Peyer's patch (tissue), 4 donors: ENCODE results near the gene SLC3A2. TPM values are rescaled to one million over a fixed set of nuclear protein-coding genes. Genes with fewer than 3 reads are reported as not detected.

ENCODE experiments used
- DNase-seq, 3 donors: peaks; one replicate each; pipeline ENCODE4 v3.0.0-alpha.2; 2017 to 2019
- H3K27ac ChIP-seq, 4 donors: fragments of 200-600 bp; sonication (generic); one replicate each; pipeline ENCODE4 v1.5.1; 2016 to 2019
- H3K27me3 ChIP-seq, 2 donors: fragments of 200-600 bp; sonication (generic); one replicate each; pipeline ENCODE4 v1.5.1; 2019
- H3K36me3 ChIP-seq, 3 donors: fragments of 200-600 bp; sonication (generic); one replicate each; pipeline ENCODE4 v1.5.1; 2016 to 2019
- H3K4me1 ChIP-seq, 4 donors: fragments of 200-600 bp; sonication (generic); one replicate each; pipeline ENCODE4 v1.5.1; 2016 to 2019
- H3K4me3 ChIP-seq, 4 donors: fragments of 200-600 bp; sonication (generic); 1 replicate in 3 of 4; 2 replicates in 1 of 4; pipeline ENCODE4 v1.5.1; 2016 to 2019; ENCODE audit warnings: mild to moderate bottlenecking in 1 of 4
- H3K9me3 ChIP-seq, 4 donors: fragments of 200-600 bp; sonication (generic); one replicate each; pipeline ENCODE4 v1.5.1; 2016 to 2019; ENCODE audit warnings: mild to moderate bottlenecking in 1 of 4
- CTCF ChIP-seq, 6 experiments: fragments of 450-650 bp in 4 of 6; fragments of 200-600 bp in 2 of 6; sonication (generic) in 1 of 6; IDR thresholded peaks; one replicate each; pipeline ENCODE4 v1.5.1; 2017 to 2019; ENCODE audit warnings: antibody characterized with exemption in 6 of 6, mild to moderate bottlenecking in 3 of 6, moderate library complexity in 1 of 6
- POLR2A ChIP-seq, 2 donors: fragments of 450-650 bp; IDR thresholded peaks; one replicate each; pipeline ENCODE4 v1.5.1; 2017; ENCODE audit warnings: antibody characterized with exemption in 2 of 2, mild to moderate bottlenecking in 2 of 2, moderate library complexity in 2 of 2
- total RNA-seq, 4 donors: library from RNA; depleted of rRNA; stranded (reverse); fragments of >200 nt; gene quantifications; one replicate each; pipeline ENCODE4 v1.1.0, GENCODE V29; 2016

The SLC3A2 gene
- total RNA-seq, 4 donors from 2014 or later: 64.4 to 253 (median 207) TPM

DNA sequence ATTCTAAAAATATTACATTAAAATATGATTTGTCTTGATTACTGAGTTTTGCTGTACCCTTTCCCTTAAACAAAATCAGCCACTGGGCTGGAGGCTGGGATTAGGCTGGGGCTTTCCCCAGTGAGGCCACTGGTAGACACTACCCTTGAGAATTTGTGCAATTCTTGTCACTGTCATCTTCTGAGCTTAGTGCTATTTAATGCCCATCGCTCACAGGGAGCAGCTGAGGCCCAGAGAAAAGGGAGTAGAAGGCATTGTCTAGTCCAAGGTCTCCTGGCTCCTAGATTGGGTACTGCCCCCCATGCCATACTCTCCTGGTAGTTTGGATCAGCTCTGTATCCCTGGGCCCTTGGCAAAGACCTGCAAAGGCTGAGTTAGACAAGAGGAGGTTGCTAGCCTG is 33.7 kb downstream of the SLC3A2 start:
- Histone ChIP-seq H3K4me1 (no peaks in the 10 kb centered on the region), H3K4me3 (no peak overlapping the region), H3K27me3 (no peaks in the 10 kb centered on the region), H3K9me3 (no peaks in the 10 kb centered on the region), H3K36me3 (no peaks in the 10 kb centered on the region), H3K27ac (no peak overlapping the region)
- TF ChIP-seq POLR2A (IDR thresholded peaks at IDR 0.05): no peak
- no peak for TF ChIP-seq CTCF (IDR thresholded peaks at IDR 0.05)
- no peak for DNase-seq

- Histone ChIP-seq H3K27me3 (peaks cover 0 to 12% of the 10 kb centered on the region in 2 donors), H3K9me3 (no peaks in the 10 kb centered on the region), H3K4me3 (no peak overlapping the region), H3K27ac (no peak overlapping the region), H3K36me3 (no peaks in the 10 kb centered on the region), H3K4me1 (peaks cover 0 to 3% (median under 1%) of the 10 kb centered on the region in 4 donors)
- no peak for TF ChIP-seq POLR2A (IDR thresholded peaks at IDR 0.05)
- TF ChIP-seq CTCF (IDR thresholded peaks at IDR 0.05): no peak
- no peak for DNase-seq
These were observed 37.3 kb downstream of the SLC3A2 start for GRCh38 chr11:62917906-62918502.

DNA sequence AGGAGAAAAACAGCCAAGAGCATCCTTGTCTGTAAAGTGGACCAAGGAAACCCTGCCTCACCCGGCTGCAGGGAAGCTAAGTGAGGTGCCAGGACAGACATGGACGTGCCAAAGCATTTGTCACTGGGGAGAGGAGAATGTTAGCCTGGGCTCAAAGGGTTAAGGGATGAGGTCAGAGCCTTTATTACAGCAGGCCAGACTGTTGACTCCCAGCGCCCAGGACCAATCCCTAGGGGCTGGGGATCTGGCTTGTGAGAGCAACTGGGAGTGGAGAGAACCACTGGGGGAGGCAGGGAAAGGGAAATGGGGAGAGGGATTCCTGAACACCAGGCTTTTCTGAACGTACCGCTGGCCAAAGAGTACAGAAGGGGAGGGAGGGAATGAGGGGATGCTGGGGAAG is 37.8 kb downstream of the SLC3A2 start:
- no peaks in the 10 kb centered on the region for H3K36me3 ChIP-seq
- no peak overlapping the region for H3K27ac ChIP-seq
- no peak overlapping the region for H3K4me3 ChIP-seq
- H3K9me3 ChIP-seq: no peaks in the 10 kb centered on the region
- TF ChIP-seq POLR2A (IDR thresholded peaks at IDR 0.05) (no peak), CTCF (IDR thresholded peaks at IDR 0.05) (no peak)
- peaks cover 0 to 18% of the 10 kb centered on the region in 2 donors for H3K27me3 ChIP-seq
- no peak for DNase-seq
- H3K4me1 ChIP-seq: peaks cover 0 to 6% (median 3%) of the 10 kb centered on the region in 4 donors

- H3K4me3 ChIP-seq: no peak overlapping the region
- H3K36me3 ChIP-seq: no peaks in the 10 kb centered on the region
- DNase-seq: no peak
- peaks cover 0 to 12% (median 8%) of the 10 kb centered on the region in 4 donors for H3K4me1 ChIP-seq
- H3K27ac ChIP-seq: no peak overlapping the region
- no peaks in the 10 kb centered on the region for H3K9me3 ChIP-seq
- TF ChIP-seq CTCF (IDR thresholded peaks at IDR 0.05) (no peak), POLR2A (IDR thresholded peaks at IDR 0.05) (no peak)
- peaks cover 0 to 23% of the 10 kb centered on the region in 2 donors for H3K27me3 ChIP-seq
These were observed 38.8 kb downstream of the SLC3A2 start for GRCh38 chr11:62919476-62919875.

DNA sequence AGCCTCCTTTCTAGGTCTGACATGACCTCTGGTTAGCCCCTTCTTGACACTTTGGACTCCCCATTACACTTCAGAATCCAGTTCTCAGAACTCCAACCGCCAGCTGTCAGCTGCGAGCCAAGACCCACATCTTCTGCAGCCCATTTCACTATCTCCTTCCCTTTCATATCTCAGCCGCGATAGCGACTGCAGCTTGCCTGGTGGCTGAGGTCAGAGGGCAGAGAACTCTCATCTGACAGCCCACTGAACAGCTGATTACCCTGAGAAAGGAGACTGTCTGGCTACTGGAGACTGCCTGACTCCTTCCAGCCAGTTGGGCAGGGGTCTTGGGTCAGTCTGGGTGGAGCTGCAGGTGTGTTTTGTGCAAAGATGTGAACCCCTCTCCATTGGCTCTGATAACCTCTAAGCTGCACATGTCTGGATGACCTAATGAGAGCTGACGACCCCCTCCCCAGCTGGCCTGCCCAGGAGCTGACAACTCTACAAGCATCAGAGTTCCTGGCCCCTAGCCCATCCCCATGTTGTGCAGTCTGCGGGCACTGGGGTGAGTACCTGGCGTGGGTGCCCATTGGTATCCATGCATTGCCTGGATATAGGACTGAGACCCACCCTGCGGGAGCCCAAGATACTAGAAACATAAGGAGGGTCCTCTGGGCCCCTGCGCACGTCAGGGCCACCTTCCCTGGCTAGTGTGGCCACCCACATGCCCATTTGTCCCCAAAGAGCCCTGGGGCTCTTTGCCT is 39.4 kb downstream of the SLC3A2 start:
- no peak overlapping the region for H3K4me3 ChIP-seq
- H3K36me3 ChIP-seq: no peaks in the 10 kb centered on the region
- H3K9me3 ChIP-seq: no peaks in the 10 kb centered on the region
- no peak for DNase-seq
- TF ChIP-seq POLR2A (IDR thresholded peaks at IDR 0.05): no peak
- peaks cover 0 to 12% (median 8%) of the 10 kb centered on the region in 4 donors for H3K4me1 ChIP-seq
- H3K27ac ChIP-seq: no peak overlapping the region
- peaks cover 0 to 26% of the 10 kb centered on the region in 2 donors for H3K27me3 ChIP-seq

GRCh38 chr11:62921201-62921572 is 40.5 kb downstream of the SLC3A2 start, which contains the start of gene CHRM1:
TSS of gene CHRM1 (minus strand) at chr11:62921363. CDS start at chr11:62911100, 10,263 bp downstream.
- Histone ChIP-seq H3K36me3 (no peaks in the 10 kb centered on the region), H3K27me3 (peaks cover 0 to 37% of the 10 kb centered on the region in 2 donors), H3K4me3 (peak within 1 kb of the TSS in 1 of 4 donors; percentile 22), H3K4me1 (peaks cover 4 to 22% (median 11%) of the 10 kb centered on the region in 4 donors), H3K9me3 (no peaks in the 10 kb centered on the region), H3K27ac (no peak within 1 kb of the TSS)
- TF ChIP-seq CTCF (IDR thresholded peaks at IDR 0.05): no peak
- TF ChIP-seq POLR2A (IDR thresholded peaks at IDR 0.05): no peak
- DNase-seq: no peak
